ENCODE results near the gene KLC4. TPM values are rescaled to one million over a fixed set of nuclear protein-coding genes. Genes with fewer than 3 reads are reported as not detected.

KLC4 gene
- total and polyA plus RNA-seq, 9 donors = 19.4 to 36.3 (median 26.0) TPM

- Histone ChIP-seq H3K4me3 (ENCODE audit: low read length) (no peak overlapping the region), H3K9me3 (replicated peaks; ENCODE audit: control insufficient read depth, low read depth, low read length) (no peaks in the 10 kb centered on the region), H3K27me3 (ENCODE audit: control insufficient read depth, insufficient read depth, low read length) (no peaks in the 10 kb centered on the region), H3K27ac (ENCODE audit: low read length) (no peak overlapping the region), H3K36me3 (ENCODE audit: control insufficient read depth, insufficient read depth, low read length) (peaks cover 47% of the 10 kb centered on the region), H3K4me1 (ENCODE audit: control insufficient read depth, insufficient read depth, low read length) (peaks cover 61% of the 10 kb centered on the region)
- WGBS (ENCODE audit: insufficient coverage) = 75% methylated on average over 1 of the region's 2 CpGs
- DNase-seq = no peak
These were observed 40.3 kb upstream of the KLC4 start for GRCh38 chr6:43019152-43019551.

- no peak overlapping the region for H3K4me3 ChIP-seq (ENCODE audit: low read length)
- H3K36me3 ChIP-seq (ENCODE audit: control insufficient read depth, insufficient read depth, low read length) = peaks cover 57% of the 10 kb centered on the region
- H3K4me1 ChIP-seq (ENCODE audit: control insufficient read depth, insufficient read depth, low read length) = peaks cover 56% of the 10 kb centered on the region
- no peaks in the 10 kb centered on the region for H3K27me3 ChIP-seq (ENCODE audit: control insufficient read depth, insufficient read depth, low read length)
- H3K27ac ChIP-seq (ENCODE audit: low read length) = peak overlapping the region; percentile 97
- 100% methylated on average over 2 of the region's 3 CpGs for WGBS (ENCODE audit: insufficient coverage)
- DNase-seq = no peak
- H3K9me3 ChIP-seq (replicated peaks; ENCODE audit: control insufficient read depth, low read depth, low read length) = no peaks in the 10 kb centered on the region
These were observed 39.3 kb upstream of the KLC4 start for GRCh38 chr6:43020052-43020705.

- Histone ChIP-seq H3K9me3 (replicated peaks; ENCODE audit: control insufficient read depth, low read depth, low read length) (no peaks in the 10 kb centered on the region), H3K4me3 (ENCODE audit: low read length) (peak overlapping the region; percentile 99), H3K27me3 (ENCODE audit: control insufficient read depth, insufficient read depth, low read length) (no peaks in the 10 kb centered on the region), H3K36me3 (ENCODE audit: control insufficient read depth, insufficient read depth, low read length) (peaks cover 62% of the 10 kb centered on the region), H3K27ac (ENCODE audit: low read length) (peak overlapping the region; percentile 97), H3K4me1 (ENCODE audit: control insufficient read depth, insufficient read depth, low read length) (peaks cover 50% of the 10 kb centered on the region)
- WGBS (ENCODE audit: insufficient coverage) = no CpG with 5 or more reads among the region's 5 CpGs
- peak; percentile 44 for DNase-seq
These were observed 38.6 kb upstream of the KLC4 start for GRCh38 chr6:43020847-43021246.

- WGBS (ENCODE audit: insufficient coverage) = under 1% methylated on average over 52 of the region's 56 CpGs
- Histone ChIP-seq H3K9me3 (replicated peaks; ENCODE audit: control insufficient read depth, low read depth, low read length) (no peaks in the 10 kb centered on the region), H3K27me3 (ENCODE audit: control insufficient read depth, insufficient read depth, low read length) (no peaks in the 10 kb centered on the region), H3K4me1 (ENCODE audit: control insufficient read depth, insufficient read depth, low read length) (peaks cover 44% of the 10 kb centered on the region), H3K4me3 (ENCODE audit: low read length) (peak within 1 kb of the TSS; percentile 99), H3K36me3 (ENCODE audit: control insufficient read depth, insufficient read depth, low read length) (peaks cover 68% of the 10 kb centered on the region), H3K27ac (ENCODE audit: low read length) (peak within 1 kb of the TSS; percentile 97)
- DNase-seq = peak; percentile 88
These were observed 38.0 kb upstream of the KLC4 start, which contains the start of gene RRP36 for GRCh38 chr6:43021270-43022047. TSS of gene RRP36 (plus strand) at chr6:43021623. CDS start at chr6:43021655, 32 bp downstream.

GRCh38 chr6:43024436-43024835 lies 35.0 kb upstream of the KLC4 start:
- WGBS (ENCODE audit: insufficient coverage) = 84% methylated on average over 2 of the region's 2 CpGs
- H3K4me3 ChIP-seq (ENCODE audit: low read length) = no peak overlapping the region
- H3K4me1 ChIP-seq (ENCODE audit: control insufficient read depth, insufficient read depth, low read length) = peaks cover 20% of the 10 kb centered on the region
- DNase-seq = no peak
- H3K27me3 ChIP-seq (ENCODE audit: control insufficient read depth, insufficient read depth, low read length) = no peaks in the 10 kb centered on the region
- no peaks in the 10 kb centered on the region for H3K9me3 ChIP-seq (replicated peaks; ENCODE audit: control insufficient read depth, low read depth, low read length)
- peaks cover 70% of the 10 kb centered on the region for H3K36me3 ChIP-seq (ENCODE audit: control insufficient read depth, insufficient read depth, low read length)
- H3K27ac ChIP-seq (ENCODE audit: low read length) = no peak overlapping the region

- Histone ChIP-seq H3K27ac (ENCODE audit: low read length) (no peak overlapping the region), H3K36me3 (ENCODE audit: control insufficient read depth, insufficient read depth, low read length) (peaks cover 67% of the 10 kb centered on the region), H3K4me1 (ENCODE audit: control insufficient read depth, insufficient read depth, low read length) (peaks cover 7% of the 10 kb centered on the region), H3K9me3 (replicated peaks; ENCODE audit: control insufficient read depth, low read depth, low read length) (no peaks in the 10 kb centered on the region), H3K4me3 (ENCODE audit: low read length) (no peak overlapping the region), H3K27me3 (ENCODE audit: control insufficient read depth, insufficient read depth, low read length) (no peaks in the 10 kb centered on the region)
- DNase-seq = no peak
- 78% methylated on average over 1 of the region's 5 CpGs for WGBS (ENCODE audit: insufficient coverage)
These were observed 33.1 kb upstream of the KLC4 start for GRCh38 chr6:43026365-43026764.

GRCh38 chr6:43029120-43029519 lies 30.3 kb upstream of the KLC4 start:
- H3K4me1 ChIP-seq (ENCODE audit: control insufficient read depth, insufficient read depth, low read length) = no peaks in the 10 kb centered on the region
- 92% methylated on average over 5 of the region's 9 CpGs for WGBS (ENCODE audit: insufficient coverage)
- H3K27me3 ChIP-seq (ENCODE audit: control insufficient read depth, insufficient read depth, low read length) = no peaks in the 10 kb centered on the region
- no peak for DNase-seq
- H3K27ac ChIP-seq (ENCODE audit: low read length) = no peak overlapping the region
- H3K9me3 ChIP-seq (replicated peaks; ENCODE audit: control insufficient read depth, low read depth, low read length) = no peaks in the 10 kb centered on the region
- H3K36me3 ChIP-seq (ENCODE audit: control insufficient read depth, insufficient read depth, low read length) = peaks cover 84% of the 10 kb centered on the region
- H3K4me3 ChIP-seq (ENCODE audit: low read length) = no peak overlapping the region

- WGBS (ENCODE audit: insufficient coverage) = 88% methylated on average over 1 of the region's 4 CpGs
- H3K27ac ChIP-seq (ENCODE audit: low read length) = no peak overlapping the region
- H3K36me3 ChIP-seq (ENCODE audit: control insufficient read depth, insufficient read depth, low read length) = peaks cover 78% of the 10 kb centered on the region
- peaks cover 3% of the 10 kb centered on the region for H3K4me1 ChIP-seq (ENCODE audit: control insufficient read depth, insufficient read depth, low read length)
- H3K4me3 ChIP-seq (ENCODE audit: low read length) = no peak overlapping the region
- no peaks in the 10 kb centered on the region for H3K27me3 ChIP-seq (ENCODE audit: control insufficient read depth, insufficient read depth, low read length)
- DNase-seq = no peak
- no peaks in the 10 kb centered on the region for H3K9me3 ChIP-seq (replicated peaks; ENCODE audit: control insufficient read depth, low read depth, low read length)
These were observed 27.1 kb upstream of the KLC4 start for GRCh38 chr6:43032326-43032725.

GRCh38 chr6:43033496-43034189 lies 25.8 kb upstream of the KLC4 start:
- peaks cover 80% of the 10 kb centered on the region for H3K36me3 ChIP-seq (ENCODE audit: control insufficient read depth, insufficient read depth, low read length)

GRCh38 chr6:43034190-43034525 lies 25.3 kb upstream of the KLC4 start:
- DNase-seq = no peak
- H3K4me3 ChIP-seq (ENCODE audit: low read length) = no peak overlapping the region
- peaks cover 80% of the 10 kb centered on the region for H3K36me3 ChIP-seq (ENCODE audit: control insufficient read depth, insufficient read depth, low read length)
- H3K27ac ChIP-seq (ENCODE audit: low read length) = no peak overlapping the region
- H3K4me1 ChIP-seq (ENCODE audit: control insufficient read depth, insufficient read depth, low read length) = peaks cover 3% of the 10 kb centered on the region
- no peaks in the 10 kb centered on the region for H3K27me3 ChIP-seq (ENCODE audit: control insufficient read depth, insufficient read depth, low read length)
- H3K9me3 ChIP-seq (replicated peaks; ENCODE audit: control insufficient read depth, low read depth, low read length) = no peaks in the 10 kb centered on the region
- 83% methylated on average over 1 of the region's 2 CpGs for WGBS (ENCODE audit: insufficient coverage)

More at GRCh38 chr6:43033496-43034189, 25.8 kb upstream of the KLC4 start:
- DNase-seq = no peak
- H3K27me3 ChIP-seq (ENCODE audit: control insufficient read depth, insufficient read depth, low read length) = no peaks in the 10 kb centered on the region
- no peaks in the 10 kb centered on the region for H3K9me3 ChIP-seq (replicated peaks; ENCODE audit: control insufficient read depth, low read depth, low read length)
- no peak overlapping the region for H3K4me3 ChIP-seq (ENCODE audit: low read length)
- 93% methylated on average over 2 of the region's 2 CpGs for WGBS (ENCODE audit: insufficient coverage)
- peaks cover 3% of the 10 kb centered on the region for H3K4me1 ChIP-seq (ENCODE audit: control insufficient read depth, insufficient read depth, low read length)
- no peak overlapping the region for H3K27ac ChIP-seq (ENCODE audit: low read length)

All from muscle of leg (tissue), 11 donors.